ENCODE data around the gene CNTN1. TPM values are rescaled to one million over a fixed set of nuclear protein-coding genes. Genes with fewer than 3 reads are reported as not detected.

Gene CNTN1
- 0.04 TPM for polyA plus RNA-seq (2012; ENCODE audit: low read depth, missing spikeins)

DNA sequence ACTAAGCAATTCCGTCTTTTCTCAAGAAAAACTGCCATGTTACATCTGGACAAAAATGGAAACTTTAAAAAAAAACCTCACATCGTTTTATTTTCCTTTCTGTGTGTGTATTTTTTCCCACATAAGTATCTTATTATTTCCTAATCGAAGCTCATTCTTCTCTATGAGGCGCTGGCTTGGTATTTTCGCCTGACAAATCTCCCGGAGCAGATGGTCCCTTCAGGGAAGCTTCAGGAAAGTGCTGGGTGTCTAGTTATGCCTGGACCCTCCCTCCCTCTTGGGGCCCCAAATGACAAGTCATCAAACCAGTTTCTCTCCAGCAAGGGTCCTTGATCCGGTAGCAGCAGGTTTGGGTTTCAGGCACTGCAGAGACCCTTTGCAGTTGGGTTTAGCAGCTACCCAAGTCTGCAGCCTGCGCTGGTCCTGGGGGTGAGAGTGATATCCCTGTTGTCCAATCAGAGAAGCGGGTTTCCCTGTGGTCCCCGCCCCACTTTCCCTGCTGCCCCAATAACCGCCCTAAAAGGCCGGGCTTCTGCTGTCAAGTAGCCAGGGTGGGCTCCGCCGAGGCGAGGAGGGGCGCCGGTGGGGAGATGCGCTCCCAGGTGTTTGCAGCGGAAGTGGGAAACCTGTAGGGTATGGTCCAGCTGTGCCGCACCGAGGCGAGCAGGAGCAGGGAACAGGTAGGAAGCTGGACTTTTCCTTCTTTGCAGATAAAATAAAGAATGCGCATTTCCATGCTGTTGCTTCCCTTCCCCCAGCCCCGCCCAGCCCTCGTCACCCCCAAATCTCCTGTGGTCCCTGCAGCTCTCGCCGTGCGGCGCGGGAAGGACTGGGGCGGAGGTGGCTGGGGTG lies at the start of gene CNTN1:
TSS of gene CNTN1 (plus strand) at position 527 of the 852 bp plus-strand sequence.
- DNase-seq (ENCODE audit: insufficient read length, low spot score): peak; percentile 28
- TF ChIP-seq TAF1 (IDR thresholded peaks at IDR 0.05; ENCODE audit: low read depth, low read length): no peak
- no peak for TF ChIP-seq SPI1 (IDR thresholded peaks at IDR 0.05; ENCODE audit: low read depth, low read length)
- TF ChIP-seq POLR2A (IDR thresholded peaks at IDR 0.05; ENCODE audit: low read depth, low read length): no peak
- TF ChIP-seq POU2F2 (IDR thresholded peaks at IDR 0.05; ENCODE audit: low read depth, low read length): no peak
- no peak for TF ChIP-seq PAX5 (IDR thresholded peaks at IDR 0.05; ENCODE audit: insufficient read depth, low read length, severe bottlenecking)
- TF ChIP-seq POLR2AphosphoS5 (IDR thresholded peaks at IDR 0.05; ENCODE audit: low read depth, low read length): no peak
- no peak for FAIRE-seq

DNA sequence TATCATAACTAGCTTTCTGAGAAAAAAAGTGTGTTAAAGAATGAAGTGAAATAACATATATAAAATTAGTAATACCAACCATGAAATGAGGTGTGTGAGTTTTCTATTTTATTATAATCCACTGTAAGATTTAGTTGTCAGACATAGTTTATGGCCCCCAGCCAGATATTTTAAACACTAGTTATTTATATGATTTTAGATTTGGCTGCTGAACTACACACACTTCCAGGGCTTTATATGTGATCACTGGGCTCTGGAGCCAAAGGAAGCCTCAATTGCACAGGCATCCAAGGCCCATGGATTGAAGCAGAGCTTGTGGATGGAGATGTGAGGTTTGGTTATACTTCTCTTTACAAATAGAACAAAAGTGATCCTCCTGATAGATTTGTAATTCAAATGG lies 48.7 kb upstream of the CNTN1 start:
- FAIRE-seq (no peak), DNase-seq (ENCODE audit: insufficient read length, low spot score) (no peak)
- TF ChIP-seq PAX5 (IDR thresholded peaks at IDR 0.05; ENCODE audit: insufficient read depth, low read length, severe bottlenecking): no peak
- TF ChIP-seq SPI1 (IDR thresholded peaks at IDR 0.05; ENCODE audit: low read depth, low read length): no peak
- TF ChIP-seq TAF1 (IDR thresholded peaks at IDR 0.05; ENCODE audit: low read depth, low read length): no peak
- no peak for TF ChIP-seq POLR2A (IDR thresholded peaks at IDR 0.05; ENCODE audit: low read depth, low read length)
- TF ChIP-seq POU2F2 (IDR thresholded peaks at IDR 0.05; ENCODE audit: low read depth, low read length): no peak

DNA sequence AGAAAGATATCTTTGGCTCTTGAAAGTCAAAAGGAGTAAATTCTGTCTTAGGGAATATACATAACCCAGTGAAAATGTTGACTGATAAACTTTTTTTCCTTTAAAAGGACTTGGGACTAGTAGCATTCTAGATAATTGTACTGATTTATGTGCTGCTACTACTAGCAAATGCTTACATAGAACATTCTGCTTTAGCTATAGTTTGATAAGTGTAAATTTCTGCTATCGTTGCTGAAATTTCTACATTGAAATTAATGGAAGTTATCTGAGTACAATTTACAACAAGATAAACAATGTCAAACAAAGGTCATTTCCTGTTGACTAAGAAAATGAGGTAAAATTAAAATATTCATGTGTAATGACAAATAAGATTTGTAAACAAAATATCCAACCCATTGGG lies 48.3 kb upstream of the CNTN1 start:
- FAIRE-seq: no peak
- DNase-seq (ENCODE audit: insufficient read length, low spot score): no peak

DNA sequence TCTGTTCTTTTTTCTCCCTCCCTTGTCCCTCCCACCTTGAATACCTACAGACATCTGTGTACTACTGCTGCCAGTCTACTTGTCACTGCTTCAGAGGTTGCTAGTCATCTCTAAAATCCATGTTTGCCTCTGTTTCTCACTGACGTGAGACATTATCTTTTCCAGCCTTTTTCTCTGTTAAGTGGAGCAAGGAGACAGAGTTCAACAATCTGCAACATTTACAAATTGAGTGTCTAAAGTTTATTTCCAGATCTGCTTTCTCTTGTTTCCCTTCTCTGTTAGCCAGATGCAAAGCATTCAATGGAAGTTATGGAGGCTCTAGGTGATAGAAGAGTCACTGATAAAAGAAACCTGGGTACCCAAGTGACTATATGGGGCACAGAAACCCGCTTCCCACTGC lies 47.5 kb upstream of the CNTN1 start:
- FAIRE-seq (no peak), DNase-seq (ENCODE audit: insufficient read length, low spot score) (no peak)
- TF ChIP-seq POLR2AphosphoS5 (IDR thresholded peaks at IDR 0.05; ENCODE audit: low read depth, low read length): no peak

More for the DNA sequence above, 48.3 kb upstream of the CNTN1 start:
- no peak for TF ChIP-seq POU2F2 (IDR thresholded peaks at IDR 0.05; ENCODE audit: low read depth, low read length)
- TF ChIP-seq SPI1 (IDR thresholded peaks at IDR 0.05; ENCODE audit: low read depth, low read length): no peak
- TF ChIP-seq POLR2AphosphoS5 (IDR thresholded peaks at IDR 0.05; ENCODE audit: low read depth, low read length): no peak
- TF ChIP-seq PAX5 (IDR thresholded peaks at IDR 0.05; ENCODE audit: insufficient read depth, low read length, severe bottlenecking): no peak
- no peak for TF ChIP-seq POLR2A (IDR thresholded peaks at IDR 0.05; ENCODE audit: low read depth, low read length)
- no peak for TF ChIP-seq TAF1 (IDR thresholded peaks at IDR 0.05; ENCODE audit: low read depth, low read length)

DNA sequence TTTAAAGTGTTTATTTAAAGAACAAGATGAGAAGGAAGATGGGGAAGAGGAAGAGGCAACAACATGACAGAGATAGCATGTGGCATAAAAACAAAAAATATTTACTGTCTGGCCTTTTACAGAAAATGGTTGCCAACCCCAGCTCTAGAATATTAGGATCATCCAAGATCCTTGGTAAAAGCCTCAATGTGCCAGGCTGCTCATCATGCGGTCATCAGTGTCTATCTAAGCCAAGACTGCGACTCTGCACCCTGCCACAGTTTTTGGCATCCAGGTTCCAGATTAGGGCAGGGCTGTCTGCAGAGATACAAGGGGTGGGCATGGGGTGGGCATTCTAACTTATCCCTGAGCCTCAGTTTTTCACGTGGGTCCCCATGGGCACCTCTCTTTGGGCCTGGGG lies 46.9 kb upstream of the CNTN1 start:
- DNase-seq (ENCODE audit: insufficient read length, low spot score) (no peak), FAIRE-seq (no peak)
- TF ChIP-seq PAX5 (IDR thresholded peaks at IDR 0.05; ENCODE audit: insufficient read depth, low read length, severe bottlenecking) (no peak), TAF1 (IDR thresholded peaks at IDR 0.05; ENCODE audit: low read depth, low read length) (no peak), POLR2AphosphoS5 (IDR thresholded peaks at IDR 0.05; ENCODE audit: low read depth, low read length) (no peak), POU2F2 (IDR thresholded peaks at IDR 0.05; ENCODE audit: low read depth, low read length) (no peak), SPI1 (IDR thresholded peaks at IDR 0.05; ENCODE audit: low read depth, low read length) (no peak), POLR2A (IDR thresholded peaks at IDR 0.05; ENCODE audit: low read depth, low read length) (no peak)

DNA sequence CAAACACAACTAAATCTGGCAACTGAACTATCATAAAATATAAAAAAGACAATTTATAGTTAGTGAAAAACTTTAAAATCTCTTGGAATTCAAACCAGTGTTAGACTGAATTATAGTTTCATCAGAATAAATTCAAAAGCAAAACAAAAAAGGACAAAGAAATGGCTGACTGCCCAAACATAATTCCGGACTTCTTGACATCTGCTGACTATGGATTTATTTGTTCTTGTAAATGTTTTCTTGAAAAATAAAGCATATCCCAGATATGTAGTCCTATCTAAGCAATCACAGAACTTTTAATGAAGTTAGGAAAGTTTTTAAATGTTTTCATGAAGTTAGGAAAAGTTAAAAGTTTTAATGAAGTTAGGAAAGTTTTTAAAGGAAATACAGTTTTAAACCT lies 45.8 kb upstream of the CNTN1 start:
- no peak for TF ChIP-seq SPI1 (IDR thresholded peaks at IDR 0.05; ENCODE audit: low read depth, low read length)
- no peak for TF ChIP-seq POLR2A (IDR thresholded peaks at IDR 0.05; ENCODE audit: low read depth, low read length)
- TF ChIP-seq TAF1 (IDR thresholded peaks at IDR 0.05; ENCODE audit: low read depth, low read length): no peak
- no peak for TF ChIP-seq POLR2AphosphoS5 (IDR thresholded peaks at IDR 0.05; ENCODE audit: low read depth, low read length)
- no peak for TF ChIP-seq POU2F2 (IDR thresholded peaks at IDR 0.05; ENCODE audit: low read depth, low read length)
- TF ChIP-seq PAX5 (IDR thresholded peaks at IDR 0.05; ENCODE audit: insufficient read depth, low read length, severe bottlenecking): no peak
- DNase-seq (ENCODE audit: insufficient read length, low spot score): no peak
- no peak for FAIRE-seq

DNA sequence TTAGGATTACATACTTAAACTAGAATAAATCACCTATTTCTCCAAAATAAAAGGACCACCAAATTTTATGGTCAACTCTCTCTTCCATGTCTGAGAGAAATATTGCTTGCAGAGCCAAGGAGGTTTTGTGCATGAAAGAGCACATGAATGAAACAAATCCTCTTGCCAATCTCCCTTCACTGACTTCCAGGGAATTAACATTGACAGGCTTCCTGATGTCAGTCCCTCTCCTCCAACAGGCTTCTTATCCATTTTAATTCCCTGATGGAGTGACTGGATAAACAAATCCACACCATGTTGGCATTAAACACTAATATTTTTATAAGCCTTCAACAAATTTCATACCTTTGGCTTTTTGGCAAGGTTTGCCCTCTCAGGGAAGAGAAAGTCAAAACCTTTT lies 45.3 kb upstream of the CNTN1 start:
- FAIRE-seq: no peak
- TF ChIP-seq TAF1 (IDR thresholded peaks at IDR 0.05; ENCODE audit: low read depth, low read length) (no peak), POLR2AphosphoS5 (IDR thresholded peaks at IDR 0.05; ENCODE audit: low read depth, low read length) (no peak), SPI1 (IDR thresholded peaks at IDR 0.05; ENCODE audit: low read depth, low read length) (no peak), PAX5 (IDR thresholded peaks at IDR 0.05; ENCODE audit: insufficient read depth, low read length, severe bottlenecking) (no peak), POLR2A (IDR thresholded peaks at IDR 0.05; ENCODE audit: low read depth, low read length) (no peak), POU2F2 (IDR thresholded peaks at IDR 0.05; ENCODE audit: low read depth, low read length) (no peak)
- DNase-seq (ENCODE audit: insufficient read length, low spot score): no peak

DNA sequence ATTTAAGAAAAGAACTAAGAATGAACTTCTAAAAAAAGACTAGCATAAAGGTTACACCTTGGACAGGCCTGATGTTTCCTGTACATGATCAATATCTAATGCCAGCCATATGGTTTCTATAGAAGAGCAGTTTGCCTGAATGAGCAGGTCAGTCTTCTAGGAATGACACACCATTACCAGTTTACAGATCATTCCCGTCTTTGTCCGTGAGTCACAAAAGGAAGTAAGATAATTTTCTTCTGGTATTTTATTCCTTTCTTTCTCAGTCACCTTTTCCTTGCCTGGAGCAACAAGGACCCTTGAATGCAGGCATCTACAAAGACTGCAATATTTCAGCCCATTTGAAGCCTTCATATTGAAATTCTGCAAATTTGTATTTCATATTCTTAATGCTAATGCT lies 44.6 kb upstream of the CNTN1 start:
- no peak for DNase-seq (ENCODE audit: insufficient read length, low spot score)
- no peak for FAIRE-seq
- TF ChIP-seq POU2F2 (IDR thresholded peaks at IDR 0.05; ENCODE audit: low read depth, low read length) (no peak), PAX5 (IDR thresholded peaks at IDR 0.05; ENCODE audit: insufficient read depth, low read length, severe bottlenecking) (no peak), POLR2A (IDR thresholded peaks at IDR 0.05; ENCODE audit: low read depth, low read length) (no peak), POLR2AphosphoS5 (IDR thresholded peaks at IDR 0.05; ENCODE audit: low read depth, low read length) (no peak), SPI1 (IDR thresholded peaks at IDR 0.05; ENCODE audit: low read depth, low read length) (no peak), TAF1 (IDR thresholded peaks at IDR 0.05; ENCODE audit: low read depth, low read length) (no peak)

DNA sequence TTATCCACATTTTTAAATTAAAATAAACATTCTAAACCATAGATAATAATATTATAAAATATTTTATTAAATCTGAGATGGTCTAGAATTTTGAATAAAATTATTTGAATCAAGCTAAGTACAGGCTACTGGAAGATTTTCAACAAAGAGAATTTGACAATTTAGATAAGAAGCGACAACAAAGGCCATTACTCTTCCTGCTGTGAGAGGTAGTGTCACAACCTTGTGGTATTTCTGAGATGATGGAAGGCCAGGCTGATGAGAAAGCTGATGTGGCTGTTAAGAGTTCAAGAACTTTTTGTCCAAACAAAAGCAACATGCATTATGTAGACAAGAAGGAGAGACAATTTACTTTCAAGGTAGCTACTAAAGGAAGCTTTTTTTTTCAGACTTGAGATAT lies 43.7 kb upstream of the CNTN1 start:
- no peak for TF ChIP-seq TAF1 (IDR thresholded peaks at IDR 0.05; ENCODE audit: low read depth, low read length)
- TF ChIP-seq SPI1 (IDR thresholded peaks at IDR 0.05; ENCODE audit: low read depth, low read length): no peak
- TF ChIP-seq PAX5 (IDR thresholded peaks at IDR 0.05; ENCODE audit: insufficient read depth, low read length, severe bottlenecking): no peak
- no peak for TF ChIP-seq POLR2A (IDR thresholded peaks at IDR 0.05; ENCODE audit: low read depth, low read length)
- TF ChIP-seq POU2F2 (IDR thresholded peaks at IDR 0.05; ENCODE audit: low read depth, low read length): no peak
- TF ChIP-seq POLR2AphosphoS5 (IDR thresholded peaks at IDR 0.05; ENCODE audit: low read depth, low read length): no peak
- DNase-seq (ENCODE audit: insufficient read length, low spot score) (no peak), FAIRE-seq (no peak)

Measured in GM12891 (cell line).